GM12875 (cell line): ENCODE data around the gene CC2D1A.
"Not testable (repeated sequence)": the region's sequence is repeated elsewhere in the genome, so short reads cannot be mapped to it uniquely, and the experiment has no call there.

Source experiments
- H3K4me3 ChIP-seq: one replicate; pipeline ENCODE4 v1.5.1; 2011; ENCODE audit warnings: low read depth, low read length, control low read depth
- CTCF ChIP-seq: IDR thresholded peaks from 2 replicates; pipeline ENCODE4 v1.5.1; 2011; ENCODE audit warnings: low read depth, mild to moderate bottlenecking, control low read depth, inconsistent platforms, low read length, moderate library complexity, borderline replicate concordance; ENCODE audit not compliant: insufficient read depth

Gene CC2D1A

DNA sequence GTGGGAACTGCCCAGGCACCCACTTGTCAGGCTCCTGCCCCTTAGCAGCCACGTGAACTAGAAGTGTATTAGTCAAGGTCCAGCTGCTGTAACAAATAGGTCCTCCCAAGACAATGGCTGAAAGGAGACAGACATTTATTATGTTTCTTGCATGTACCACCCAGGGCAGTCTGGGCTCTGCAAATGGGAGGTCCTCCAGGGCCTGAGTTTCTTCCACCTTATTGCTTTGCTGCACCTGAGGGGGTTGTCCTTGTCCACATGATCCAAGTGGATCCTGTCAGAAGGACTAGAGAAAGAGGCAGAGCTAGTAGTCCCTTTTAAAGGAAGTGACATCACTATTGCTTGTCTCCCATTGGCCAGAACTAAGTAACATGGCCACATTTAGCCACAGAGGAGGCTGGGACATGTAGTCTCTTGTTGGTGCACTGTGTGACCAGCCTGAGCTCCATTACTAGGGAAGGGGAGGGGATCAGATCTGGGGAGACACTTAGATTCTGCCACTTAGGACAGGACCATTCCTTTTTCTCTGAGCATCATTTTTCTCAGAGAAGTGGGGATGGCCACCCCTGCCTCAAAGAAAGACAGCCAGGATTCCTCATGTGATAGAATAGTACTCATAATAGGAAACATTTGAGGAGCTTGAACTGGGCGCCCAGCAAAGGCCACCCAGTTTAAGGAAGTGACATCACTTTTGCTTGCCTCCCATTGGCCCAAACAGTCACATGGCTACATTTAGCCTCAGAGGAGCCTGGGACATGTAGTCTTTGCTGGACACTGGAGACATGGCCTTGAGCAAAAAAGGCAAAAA, 15.1 kb downstream of the CC2D1A start:
- TF ChIP-seq CTCF, result no peak
- no peak overlapping the region for H3K4me3 ChIP-seq

GRCh38 chr19:13922118-13922517, 16.1 kb downstream of the CC2D1A start:
- not testable (repeated sequence) for H3K4me3 ChIP-seq

GRCh38 chr19:13923194-13923987, 17.4 kb downstream of the CC2D1A start:
- TF ChIP-seq CTCF, result no peak
- no peak overlapping the region for H3K4me3 ChIP-seq

DNA sequence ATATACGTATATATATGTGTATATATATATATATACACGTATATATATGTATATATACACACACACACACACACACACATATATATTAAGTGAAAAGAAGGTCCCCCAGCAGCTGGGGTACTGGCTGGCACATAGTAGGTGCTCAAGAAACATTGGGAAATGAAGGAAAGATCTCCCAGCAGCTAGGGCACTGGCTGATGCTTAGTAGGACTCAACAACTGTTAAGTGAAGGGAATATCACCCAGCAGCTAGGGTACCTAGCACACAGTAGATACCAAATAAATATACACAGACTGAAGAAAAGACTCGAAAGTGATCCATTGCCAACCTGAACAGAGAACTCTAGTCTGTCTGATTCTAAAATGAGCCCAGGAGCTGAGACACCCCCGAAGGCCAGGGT, 20.0 kb downstream of the CC2D1A start:
- no peak overlapping the region for H3K4me3 ChIP-seq
- TF ChIP-seq CTCF, result no peak

- H3K4me3 ChIP-seq, result no peak overlapping the region
- TF ChIP-seq CTCF, result no peak
Observed at GRCh38 chr19:13926715-13927114, 20.7 kb downstream of the CC2D1A start.

DNA sequence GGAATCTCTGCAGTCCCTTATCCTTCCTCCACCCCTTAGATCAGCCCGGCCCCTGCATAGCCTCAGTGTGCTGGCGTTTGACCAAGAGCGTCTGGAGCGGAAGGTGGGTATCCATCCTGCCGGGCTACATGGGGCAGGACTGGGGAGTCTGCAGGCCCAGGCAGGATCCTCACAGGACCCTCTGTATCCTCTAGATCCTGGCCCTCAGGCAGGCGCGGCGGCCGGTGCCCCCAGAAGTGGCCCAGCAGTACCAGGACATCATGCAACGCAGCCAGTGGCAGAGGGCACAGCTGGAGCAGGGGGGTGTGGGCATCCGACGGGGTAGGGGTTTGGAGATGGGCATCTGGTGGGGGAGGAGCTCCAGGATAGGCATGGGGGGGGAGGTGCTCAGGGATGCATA, 23.3 kb downstream of the CC2D1A start:
- no peak overlapping the region for H3K4me3 ChIP-seq
- TF ChIP-seq CTCF, result no peak

GRCh38 chr19:13929956-13930355, 24.0 kb downstream of the CC2D1A start:
- no peak overlapping the region for H3K4me3 ChIP-seq
- TF ChIP-seq CTCF, result no peak
